Measurements from ENCODE around the gene MEGF11. TPM values are rescaled to one million over a fixed set of nuclear protein-coding genes. Genes with fewer than 3 reads are reported as not detected.

The MEGF11 gene
- total RNA-seq, 1 donor from 2014 or later: not detected

DNA sequence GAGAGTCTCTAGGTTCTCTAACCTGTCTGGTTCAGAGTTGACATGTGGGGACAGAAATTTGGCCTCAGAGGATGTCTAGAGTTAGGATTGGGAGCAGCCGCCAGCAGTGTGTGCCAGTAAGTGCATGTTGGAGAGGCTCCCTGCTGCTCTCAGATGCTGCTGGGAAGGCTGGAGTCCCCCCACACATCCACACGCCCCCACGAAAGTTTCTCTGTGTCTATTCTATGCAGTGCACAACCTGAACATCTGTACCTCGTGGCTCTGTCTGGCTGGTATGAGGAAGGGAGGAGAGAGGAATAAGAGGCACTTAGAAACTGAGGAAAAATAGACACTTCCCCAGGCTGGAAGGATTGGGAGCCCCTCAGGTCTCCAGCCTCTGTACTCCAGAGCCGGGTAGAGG is 252.5 kb downstream of the MEGF11 start:
- peaks cover 61% of the 10 kb centered on the region for H3K27me3 Mint-ChIP-seq (ENCODE audit: low read depth)
- no peaks in the 10 kb centered on the region for H3K4me1 Mint-ChIP-seq (ENCODE audit: low read depth)
- H3K4me3 Mint-ChIP-seq (ENCODE audit: unreplicated experiment): no peak overlapping the region
- TF ChIP-seq CTCF (IDR thresholded peaks at IDR 0.05): no peak
- no peak overlapping the region for H3K27ac Mint-ChIP-seq (ENCODE audit: unreplicated experiment)
- no peaks in the 10 kb centered on the region for H3K36me3 Mint-ChIP-seq (ENCODE audit: low read depth)
- no peaks in the 10 kb centered on the region for H3K9me3 Mint-ChIP-seq (ENCODE audit: low read depth)
- no peak for DNase-seq (ENCODE audit: low spot score)

GRCh38 chr15:65998486-65998885 is 255.1 kb downstream of the MEGF11 start:
- Mint-ChIP-seq H3K27ac (ENCODE audit: unreplicated experiment) (no peak overlapping the region), H3K4me3 (ENCODE audit: unreplicated experiment) (no peak overlapping the region), H3K9me3 (ENCODE audit: low read depth) (no peaks in the 10 kb centered on the region), H3K36me3 (ENCODE audit: low read depth) (no peaks in the 10 kb centered on the region), H3K27me3 (ENCODE audit: low read depth) (peaks cover 71% of the 10 kb centered on the region), H3K4me1 (ENCODE audit: low read depth) (no peaks in the 10 kb centered on the region)
- no peak for DNase-seq (ENCODE audit: low spot score)
- TF ChIP-seq CTCF (IDR thresholded peaks at IDR 0.05): no peak

- DNase-seq (ENCODE audit: low spot score): no peak
- Mint-ChIP-seq H3K27ac (ENCODE audit: unreplicated experiment) (no peak overlapping the region), H3K27me3 (ENCODE audit: low read depth) (peaks cover 75% of the 10 kb centered on the region), H3K4me3 (ENCODE audit: unreplicated experiment) (no peak overlapping the region), H3K4me1 (ENCODE audit: low read depth) (no peaks in the 10 kb centered on the region), H3K36me3 (ENCODE audit: low read depth) (no peaks in the 10 kb centered on the region), H3K9me3 (ENCODE audit: low read depth) (no peaks in the 10 kb centered on the region)
- TF ChIP-seq CTCF (IDR thresholded peaks at IDR 0.05): no peak
Observed at GRCh38 chr15:65996901-65997300, 256.6 kb downstream of the MEGF11 start.

GRCh38 chr15:65994832-65995231 is 258.7 kb downstream of the MEGF11 start:
- no peaks in the 10 kb centered on the region for H3K4me1 Mint-ChIP-seq (ENCODE audit: low read depth)
- no peaks in the 10 kb centered on the region for H3K36me3 Mint-ChIP-seq (ENCODE audit: low read depth)
- no peaks in the 10 kb centered on the region for H3K9me3 Mint-ChIP-seq (ENCODE audit: low read depth)
- H3K4me3 Mint-ChIP-seq (ENCODE audit: unreplicated experiment): no peak overlapping the region
- no peak for TF ChIP-seq CTCF (IDR thresholded peaks at IDR 0.05)
- H3K27me3 Mint-ChIP-seq (ENCODE audit: low read depth): peaks cover 73% of the 10 kb centered on the region
- no peak overlapping the region for H3K27ac Mint-ChIP-seq (ENCODE audit: unreplicated experiment)
- DNase-seq (ENCODE audit: low spot score): no peak

- Mint-ChIP-seq H3K4me1 (ENCODE audit: low read depth) (no peaks in the 10 kb centered on the region), H3K4me3 (ENCODE audit: unreplicated experiment) (no peak overlapping the region), H3K27ac (ENCODE audit: unreplicated experiment) (no peak overlapping the region), H3K9me3 (ENCODE audit: low read depth) (no peaks in the 10 kb centered on the region), H3K36me3 (ENCODE audit: low read depth) (no peaks in the 10 kb centered on the region), H3K27me3 (ENCODE audit: low read depth) (peaks cover 75% of the 10 kb centered on the region)
- no peak for DNase-seq (ENCODE audit: low spot score)
- no peak for TF ChIP-seq CTCF (IDR thresholded peaks at IDR 0.05)
Observed at GRCh38 chr15:65993762-65994161, 259.8 kb downstream of the MEGF11 start.
